ENCODE results near the gene EVPL. TPM values are rescaled to one million over a fixed set of nuclear protein-coding genes. Genes with fewer than 3 reads are reported as not detected.

Gene EVPL
- total and polyA plus RNA-seq, 2 of the 13 experiments (the other 11 are each of a cell fraction or from before 2014, with no cell fraction given), result 2.1 to 8.2 TPM

- TF ChIP-seq FOXO1 (CRISPR knock-in tag; IDR thresholded peaks at IDR 0.05) (peak; percentile 100), ZNF598 (CRISPR knock-in tag; IDR thresholded peaks at IDR 0.05; ENCODE audit: borderline replicate concordance) (peak; percentile 75; the same call in 1 of the 2 replicates), ZNF766 (CRISPR knock-in tag; IDR thresholded peaks at IDR 0.05; ENCODE audit: borderline replicate concordance) (peak; percentile 69; the same call in 1 of the 2 replicates), THRA (CRISPR knock-in tag; IDR thresholded peaks at IDR 0.05; ENCODE audit: borderline replicate concordance) (peak; percentile 5; the same call in 1 of the 2 replicates), DMTF1 (CRISPR knock-in tag; IDR thresholded peaks at IDR 0.05) (no peak), NR0B2 (CRISPR knock-in tag; IDR thresholded peaks at IDR 0.05) (no peak), U2AF2 (IDR thresholded peaks at IDR 0.05; ENCODE audit: low read depth, low read length) (peak; percentile 56; the same call in 1 of the 2 replicates), KDM5B (CRISPR knock-in tag; IDR thresholded peaks at IDR 0.05; ENCODE audit: borderline replicate concordance) (peak; percentile 64; the same call in 1 of the 2 replicates), ZNF788 (CRISPR knock-in tag; IDR thresholded peaks at IDR 0.05; ENCODE audit: borderline replicate concordance) (peak; percentile 90), ZEB1 (IDR thresholded peaks at IDR 0.05; ENCODE audit: insufficient replicate concordance, low read depth) (no peak), NFKBIZ (CRISPR knock-in tag; IDR thresholded peaks at IDR 0.05) (0 out of 2 replicates have a peak, but pooled peaks have one; percentile 29), ZNF44 (CRISPR knock-in tag; IDR thresholded peaks at IDR 0.05) (no peak), ZNF629 (CRISPR knock-in tag; conservative IDR thresholded peaks at IDR 0.05) (peak; percentile 47), DBP (CRISPR knock-in tag; IDR thresholded peaks at IDR 0.05; ENCODE audit: not compliant biosample characterization) (no peak), GABPA (IDR thresholded peaks at IDR 0.05; ENCODE audit: low read depth, low read length) (no peak), GABPA (CRISPR knock-in tag; IDR thresholded peaks at IDR 0.05; ENCODE audit: low read depth) (peak; percentile 36; the same call in 1 of the 2 replicates), HNRNPH1 (optimal IDR thresholded peaks at IDR 0.05; ENCODE audit: low read depth, low read length) (no peak), HNRNPLL (IDR thresholded peaks at IDR 0.05; ENCODE audit: low read depth, low read length, poor library complexity, severe bottlenecking) (no peak), ISL2 (CRISPR knock-in tag; IDR thresholded peaks at IDR 0.05) (peak; percentile 24; the same call in 1 of the 2 replicates), ZNF232 (CRISPR knock-in tag; IDR thresholded peaks at IDR 0.05; ENCODE audit: borderline replicate concordance) (peak; percentile 73; the same call in 1 of the 2 replicates), ZBTB38 (CRISPR knock-in tag; IDR thresholded peaks at IDR 0.05) (peak; percentile 94), MEIS1 (CRISPR knock-in tag; IDR thresholded peaks at IDR 0.05; ENCODE audit: borderline replicate concordance) (peak; percentile 66; the same call in 1 of the 2 replicates), MTA1 (CRISPR knock-in tag; IDR thresholded peaks at IDR 0.05; ENCODE audit: borderline replicate concordance) (peak; percentile 98), GATA4 (IDR thresholded peaks at IDR 0.05; ENCODE audit: borderline replicate concordance, low read depth) (peak; percentile 41; the same call in 1 of the 2 replicates), ATAD3A (CRISPR knock-in tag; IDR thresholded peaks at IDR 0.05) (no peak)
These were observed 30.2 kb downstream of the EVPL start (continued) for GRCh38 chr17:75996665-75997590.

All from HepG2 (cell line).